IMR-90 (cell line): ENCODE results near the gene CLDN9.

Source experiments
- BHLHE40 ChIP-seq: fragments of 150-350 bp; IDR thresholded peaks from 2 replicates; pipeline ENCODE4 v1.6.1; 2016; ENCODE audit warnings: mild to moderate bottlenecking, low read depth, low read length
- CHD1 ChIP-seq: IDR thresholded peaks from 2 replicates; pipeline ENCODE4 v1.6.1; 2012; ENCODE audit warnings: low read depth, low read length, improper control_type of control experiment
- POLR2A ChIP-seq: IDR thresholded peaks from 2 replicates; pipeline ENCODE4 v1.6.1; 2012; ENCODE audit warnings: mild to moderate bottlenecking, low read depth, low read length
- RFX5 ChIP-seq: IDR thresholded peaks from 2 replicates; pipeline ENCODE4 v1.8.0; 2012; ENCODE audit warnings: low read depth, mild to moderate bottlenecking, low read length, moderate library complexity
- TF ChIP-seq, protein P1 (sequence below): conservative IDR thresholded peaks from 2 replicates; pipeline ENCODE4 v1.5.1; 2012; ENCODE audit warnings: mild to moderate bottlenecking, low read depth, low read length, improper control_type of control experiment

- TF ChIP-seq RFX5 (no peak), BHLHE40 (no peak), CHD1 (no peak), POLR2A (no peak)
- TF ChIP-seq, protein P1, sequence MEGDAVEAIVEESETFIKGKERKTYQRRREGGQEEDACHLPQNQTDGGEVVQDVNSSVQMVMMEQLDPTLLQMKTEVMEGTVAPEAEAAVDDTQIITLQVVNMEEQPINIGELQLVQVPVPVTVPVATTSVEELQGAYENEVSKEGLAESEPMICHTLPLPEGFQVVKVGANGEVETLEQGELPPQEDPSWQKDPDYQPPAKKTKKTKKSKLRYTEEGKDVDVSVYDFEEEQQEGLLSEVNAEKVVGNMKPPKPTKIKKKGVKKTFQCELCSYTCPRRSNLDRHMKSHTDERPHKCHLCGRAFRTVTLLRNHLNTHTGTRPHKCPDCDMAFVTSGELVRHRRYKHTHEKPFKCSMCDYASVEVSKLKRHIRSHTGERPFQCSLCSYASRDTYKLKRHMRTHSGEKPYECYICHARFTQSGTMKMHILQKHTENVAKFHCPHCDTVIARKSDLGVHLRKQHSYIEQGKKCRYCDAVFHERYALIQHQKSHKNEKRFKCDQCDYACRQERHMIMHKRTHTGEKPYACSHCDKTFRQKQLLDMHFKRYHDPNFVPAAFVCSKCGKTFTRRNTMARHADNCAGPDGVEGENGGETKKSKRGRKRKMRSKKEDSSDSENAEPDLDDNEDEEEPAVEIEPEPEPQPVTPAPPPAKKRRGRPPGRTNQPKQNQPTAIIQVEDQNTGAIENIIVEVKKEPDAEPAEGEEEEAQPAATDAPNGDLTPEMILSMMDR = no peak
Observed at GRCh38 chr16:3058139-3059030, 45.7 kb downstream of the CLDN9 start.
